DMS53 (cell line): ENCODE results near the gene MPP1.

ENCODE experiments used
- DNase-seq: peaks from one replicate; lab custom pipeline; 2025; lab: John Stamatoyannopoulos, UW

The MPP1 gene

GRCh38 chrX:154731881-154732280 lies 73.4 kb downstream of the MPP1 start:
- no peak for DNase-seq

GRCh38 chrX:154731184-154731583 lies 74.1 kb downstream of the MPP1 start:
- no peak for DNase-seq

- no peak for DNase-seq
Observed at GRCh38 chrX:154730253-154730891, 74.9 kb downstream of the MPP1 start.

GRCh38 chrX:154729439-154729838 lies 75.8 kb downstream of the MPP1 start:
- DNase-seq, result no peak
